HG02588 (cell line): ENCODE data around the gene RILP.

Source experiments
- ATAC-seq: cut with Tn5 transposase; IDR thresholded peaks from one replicate; pipeline ENCODE4 v1.9.1; 2021; ENCODE audit warnings: mild to moderate bottlenecking, moderate library complexity; ENCODE audit not compliant: unreplicated experiment

The RILP gene

DNA sequence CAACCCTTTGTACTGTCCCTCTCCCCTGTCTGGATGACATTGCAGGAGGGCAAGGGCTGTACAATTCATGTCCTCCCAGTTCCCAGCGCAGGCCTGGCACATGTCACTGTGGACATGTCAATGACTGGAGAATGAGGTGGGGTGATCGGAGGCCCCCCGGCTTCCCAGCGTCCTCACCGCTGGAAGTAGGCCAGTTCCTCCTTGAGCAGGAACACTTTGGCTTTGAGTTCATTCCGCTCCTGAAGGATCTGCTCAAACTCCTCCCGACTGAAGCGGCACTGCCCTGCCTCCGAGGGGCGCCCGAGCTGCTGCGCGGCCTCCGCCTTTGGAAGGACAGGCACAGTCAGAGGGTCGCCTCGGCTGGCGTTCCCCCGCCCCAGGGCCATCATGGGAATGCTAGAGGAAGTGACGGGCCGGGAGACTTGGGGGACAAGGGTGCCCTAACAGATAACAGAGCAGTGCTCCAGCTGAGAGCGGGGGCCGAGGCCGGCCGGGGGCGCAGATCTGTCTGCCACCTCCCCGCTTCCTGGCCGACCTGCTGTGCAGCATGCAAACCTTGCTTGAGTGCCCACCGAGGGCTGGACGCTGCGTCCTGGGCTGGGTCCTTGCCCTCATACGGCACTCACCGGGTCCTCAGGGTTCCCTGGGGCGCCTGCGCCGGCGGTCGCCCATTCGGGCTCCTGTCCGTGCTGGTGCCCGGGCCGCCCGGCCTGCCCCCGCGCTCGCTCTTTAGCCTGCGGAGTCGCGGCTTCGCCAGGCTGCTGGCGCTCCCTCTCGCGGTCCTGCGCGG lies 1.3 kb downstream of the RILP start:
- ATAC-seq = no peak

DNA sequence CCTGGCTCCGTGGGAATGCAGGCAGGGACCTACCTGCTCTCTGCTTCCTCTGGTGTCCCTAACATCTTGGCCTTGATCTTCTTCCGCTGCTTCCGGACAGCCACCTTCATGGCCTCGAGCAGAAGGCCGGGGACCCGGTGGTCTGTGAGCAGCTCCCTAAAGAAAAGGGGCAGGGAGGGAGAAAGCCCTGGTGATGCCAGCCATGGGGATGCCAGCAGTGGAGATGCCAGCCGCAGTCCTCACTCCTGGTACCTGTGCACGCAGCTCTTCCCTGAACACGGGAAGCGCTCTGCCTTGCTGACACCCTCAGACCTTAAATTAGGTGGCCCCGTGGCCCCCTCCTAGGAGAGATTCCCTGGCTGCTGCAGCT lies 1.9 kb downstream of the RILP start:
- ATAC-seq = no peak

DNA sequence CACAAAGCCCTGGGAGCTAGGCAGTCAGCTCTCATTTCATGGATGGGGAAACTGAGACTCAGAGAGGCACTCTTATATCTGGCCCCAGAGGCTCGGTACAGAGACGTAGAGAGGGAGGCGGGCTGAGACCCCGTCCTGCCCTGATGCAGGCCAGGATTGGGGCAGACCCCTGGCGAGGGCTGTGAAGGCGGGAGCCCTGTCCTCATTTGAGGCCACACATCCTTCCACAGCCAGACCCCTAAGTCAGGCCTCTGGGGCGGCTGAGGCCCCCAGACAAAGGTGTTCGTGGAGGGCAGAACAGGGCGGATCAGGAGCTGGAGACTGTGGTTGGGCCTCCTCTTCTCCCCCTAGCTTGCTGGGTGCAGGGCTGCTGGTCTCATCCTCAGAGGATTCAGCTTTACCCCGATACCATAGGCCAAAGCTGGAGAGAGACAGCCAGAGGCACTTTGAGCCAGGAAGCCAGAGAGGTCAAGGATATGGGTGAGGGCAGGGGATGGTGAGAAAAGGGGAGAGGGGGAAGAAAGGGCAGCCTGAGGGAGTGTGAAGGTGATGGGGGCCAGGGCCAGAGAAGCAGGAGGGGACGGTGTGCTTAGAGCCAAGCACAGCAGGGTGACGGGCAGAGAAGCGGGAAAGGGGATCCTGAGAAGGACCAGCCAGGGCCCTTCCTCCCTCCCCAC lies 3.3 kb downstream of the RILP start:
- ATAC-seq = no peak

DNA sequence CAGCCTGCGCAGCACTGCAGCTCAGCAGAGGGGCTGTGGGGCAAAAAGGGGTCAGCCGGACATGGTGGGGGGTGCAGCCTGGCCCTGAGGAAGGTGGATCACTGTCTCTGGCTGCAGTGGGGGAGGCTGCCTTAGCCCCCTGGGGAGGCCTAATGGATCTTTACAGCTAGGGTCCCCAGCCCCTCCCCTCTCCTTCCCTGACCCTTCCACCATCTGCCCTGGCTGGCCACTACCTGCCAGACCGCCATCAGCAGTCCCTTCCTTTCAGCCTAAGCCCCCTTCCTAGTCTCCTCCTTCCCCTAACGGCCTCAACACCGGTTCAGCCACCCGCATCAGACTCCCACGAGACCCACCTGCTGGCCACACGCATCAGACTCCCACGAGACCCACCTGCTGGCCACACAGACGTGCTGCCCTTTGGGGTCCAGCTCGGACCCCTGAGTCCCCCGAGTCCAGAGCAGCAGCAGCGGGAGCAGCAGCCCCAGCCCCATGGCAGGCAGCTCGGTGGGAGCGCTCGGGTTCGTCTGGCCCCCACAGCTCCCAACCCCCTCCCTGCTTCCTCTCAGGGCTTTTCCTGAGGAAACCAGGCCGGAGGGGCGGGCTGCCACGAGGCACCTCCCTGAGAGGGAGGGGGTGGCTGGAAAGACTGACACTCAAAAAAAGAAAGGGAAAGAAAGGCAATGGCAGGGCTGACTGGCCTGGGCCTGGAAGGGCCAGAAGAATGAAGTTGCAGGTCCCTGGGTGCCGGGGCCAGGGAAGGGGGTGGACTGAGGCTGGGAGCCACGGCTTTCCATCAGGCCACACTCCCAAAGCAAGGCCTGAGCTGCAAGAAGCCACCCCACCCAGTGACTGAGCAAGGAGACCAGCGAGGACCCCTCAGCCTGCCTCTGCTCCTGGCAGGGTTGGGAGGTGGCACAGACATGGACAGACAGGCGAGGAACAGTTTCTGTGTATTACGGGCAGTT lies 4.2 kb downstream of the RILP start, which contains the start of gene SCARF1:
Gene SCARF1, minus strand, starts transcription at position 526 of the 965 bp plus-strand sequence. Its CDS starts 35 bp downstream, at position 491.
- ATAC-seq = no peak

DNA sequence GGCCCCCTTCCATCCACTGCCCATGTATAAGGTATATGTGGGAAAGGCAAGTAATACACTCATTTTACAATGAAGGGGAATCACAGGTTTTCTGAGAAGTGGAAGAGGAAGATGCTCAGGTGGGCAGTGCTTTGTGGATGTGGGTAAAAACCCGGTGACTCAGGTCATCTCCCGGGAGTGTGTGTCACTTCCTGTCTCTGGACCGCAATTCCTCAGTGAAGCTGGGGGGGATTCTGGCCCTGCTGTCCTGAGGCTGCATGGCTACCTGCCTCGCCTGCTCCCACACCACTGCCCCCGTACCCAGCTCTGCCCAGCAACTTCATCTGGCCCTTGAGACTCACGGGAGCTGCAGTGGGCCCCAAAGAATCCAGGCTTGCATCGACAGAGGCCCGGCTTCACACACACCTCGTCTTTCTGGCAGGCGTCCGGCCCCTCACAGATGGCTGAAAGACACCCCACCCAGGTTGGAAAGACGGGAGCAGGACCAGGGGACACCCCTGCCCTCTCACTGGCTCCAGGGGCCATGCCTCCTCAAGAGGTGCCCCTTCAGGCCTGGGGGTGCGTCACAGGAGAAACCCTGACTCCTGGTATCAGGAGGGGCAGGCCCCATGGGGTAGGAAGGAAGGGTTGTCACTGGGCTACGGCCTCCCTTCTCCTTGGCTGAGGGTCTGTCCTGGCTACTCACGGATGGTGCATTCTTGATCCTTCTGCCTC lies 5.0 kb downstream of the RILP start:
- no peak for ATAC-seq

DNA sequence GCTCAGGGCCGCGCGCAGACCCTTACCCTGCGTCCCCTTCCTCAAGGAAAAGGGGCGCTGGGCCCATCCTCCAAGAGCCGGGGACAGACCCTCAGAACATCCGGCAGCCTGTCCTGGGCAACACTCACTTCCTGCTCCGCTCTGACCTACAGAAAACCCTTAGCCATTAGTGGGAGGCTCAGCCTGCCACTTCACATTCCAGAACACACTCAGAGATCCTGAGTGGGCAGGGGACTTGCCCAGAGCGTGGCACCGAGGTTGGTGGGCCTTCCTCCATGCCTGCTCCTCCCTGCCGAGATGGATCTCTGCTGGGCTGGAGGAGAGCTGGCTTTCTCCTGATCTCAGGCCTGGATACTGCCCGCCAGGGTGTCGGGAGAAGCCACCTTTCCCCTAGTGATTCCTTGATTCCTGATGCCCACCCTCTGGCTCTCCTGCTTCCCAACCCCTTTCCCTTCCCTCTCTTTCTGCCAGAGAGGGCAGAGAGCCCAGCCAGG lies 5.6 kb downstream of the RILP start:
- no peak for ATAC-seq

DNA sequence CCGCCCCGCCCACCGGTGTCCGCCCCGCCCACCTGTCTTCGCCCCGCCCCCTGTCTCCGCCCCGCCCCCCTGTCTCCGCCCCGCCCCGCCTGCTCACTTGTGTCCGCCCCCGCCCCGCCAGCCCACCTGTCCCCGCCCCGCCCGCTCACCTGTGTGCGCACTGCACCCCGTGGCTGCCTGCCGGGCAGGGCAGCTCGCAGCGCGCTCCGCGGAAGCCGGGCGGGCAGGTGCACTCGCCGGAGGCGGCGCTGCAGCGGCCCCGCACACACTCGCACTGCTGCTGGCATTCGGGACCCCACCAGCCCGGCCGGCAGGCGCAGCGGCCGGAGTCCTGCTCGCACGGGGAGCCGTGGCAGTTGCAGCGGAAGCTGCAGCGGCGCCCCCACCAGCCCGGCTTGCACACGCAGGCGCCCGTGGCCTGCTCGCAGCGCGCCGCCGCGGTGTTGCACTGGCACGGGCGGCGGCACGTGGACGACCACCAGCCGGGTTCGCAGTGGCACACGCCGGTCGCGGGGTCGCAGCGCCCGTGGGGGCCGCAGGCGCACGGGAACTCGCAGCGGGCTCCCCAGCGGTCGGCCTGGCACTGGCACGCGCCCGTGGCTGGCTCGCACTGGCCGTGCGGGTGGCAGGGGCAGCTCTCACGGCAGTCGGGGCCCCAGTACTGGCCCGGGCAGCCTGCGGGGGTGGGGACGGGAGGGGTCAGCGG lies 6.2 kb downstream of the RILP start:
- no peak for ATAC-seq

DNA sequence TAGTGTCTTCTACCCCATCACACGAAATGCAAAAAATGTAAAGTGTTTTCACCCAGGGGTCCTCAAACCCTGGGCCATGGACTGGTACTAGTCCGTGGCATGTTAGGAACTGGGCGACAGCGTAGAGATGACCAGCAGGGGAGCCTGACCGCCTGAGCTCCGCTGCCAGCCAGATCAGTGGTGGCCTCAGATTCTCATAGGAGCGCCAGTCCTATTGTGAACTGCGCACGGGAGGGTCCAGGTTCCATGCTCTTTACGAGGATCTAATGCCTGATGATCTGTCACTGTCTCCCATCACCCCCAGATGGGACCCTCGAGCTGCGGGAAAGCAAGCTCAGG lies 8.6 kb downstream of the RILP start:
- ATAC-seq = no peak

DNA sequence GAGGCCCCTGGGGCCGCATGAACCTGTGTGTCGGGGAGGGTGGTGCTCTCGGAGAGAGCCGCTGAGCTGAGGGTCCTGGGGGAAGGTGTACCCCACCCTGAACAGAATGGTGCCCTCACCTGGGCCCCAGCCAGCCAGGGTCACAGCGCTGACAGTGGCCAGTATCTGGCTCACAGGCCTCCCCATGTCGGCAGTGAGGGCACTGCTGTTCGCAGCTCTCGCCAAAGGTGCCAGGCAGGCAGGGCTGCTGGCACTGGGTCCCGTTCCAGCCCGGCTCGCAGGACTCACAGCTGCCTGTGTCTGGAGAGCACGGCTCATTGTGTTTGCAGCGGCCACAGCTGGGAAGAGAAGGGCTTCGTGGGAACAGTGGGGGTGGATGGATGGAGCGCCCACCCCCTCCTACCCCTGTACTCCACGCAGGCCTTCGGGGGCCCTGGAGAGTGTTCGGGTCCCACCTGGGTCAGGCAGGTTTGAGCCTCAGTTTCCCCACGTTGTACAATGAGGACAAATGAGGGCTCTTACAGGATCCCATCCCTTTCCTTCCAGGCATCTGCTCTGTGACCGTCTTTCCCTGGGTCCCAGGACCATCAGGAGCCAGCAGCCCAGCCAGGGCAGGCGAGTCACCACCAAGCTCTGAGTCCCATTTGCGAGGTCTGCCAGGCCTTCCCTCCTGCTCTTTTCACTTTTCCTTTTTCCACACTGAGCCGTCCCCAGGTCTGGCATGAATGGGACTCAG lies 9.2 kb downstream of the RILP start:
- ATAC-seq = no peak

DNA sequence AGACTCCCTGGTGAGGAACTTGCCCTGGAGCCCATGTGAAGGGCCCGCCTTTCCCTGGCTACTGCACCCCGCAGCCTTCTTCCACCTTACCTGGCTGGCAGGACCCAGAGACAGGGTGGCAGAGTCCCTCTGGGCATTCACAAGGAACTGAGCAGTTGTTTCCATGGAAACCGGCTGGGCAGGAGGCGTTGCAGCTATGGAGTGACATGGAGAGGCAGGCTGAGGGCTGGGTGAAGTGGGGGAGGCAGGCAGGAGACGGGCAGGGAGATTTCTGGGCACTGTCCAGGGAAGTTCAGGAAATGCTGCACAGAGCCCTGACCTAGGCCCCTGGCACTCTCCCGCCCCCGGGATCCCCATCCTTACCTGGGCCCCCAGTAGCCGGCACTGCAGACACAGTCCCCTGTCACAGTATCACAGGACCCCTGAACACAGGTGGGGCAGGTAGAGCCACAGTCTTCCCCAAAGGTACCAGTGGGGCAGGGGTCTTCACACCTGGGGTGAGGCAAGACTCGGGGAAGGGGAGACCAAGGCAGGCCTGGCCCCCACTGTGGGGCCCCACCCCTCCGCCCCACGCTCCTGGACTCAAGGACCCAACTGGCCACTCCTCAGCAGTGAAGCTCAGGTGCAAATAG lies 10.0 kb downstream of the RILP start:
- no peak for ATAC-seq

DNA sequence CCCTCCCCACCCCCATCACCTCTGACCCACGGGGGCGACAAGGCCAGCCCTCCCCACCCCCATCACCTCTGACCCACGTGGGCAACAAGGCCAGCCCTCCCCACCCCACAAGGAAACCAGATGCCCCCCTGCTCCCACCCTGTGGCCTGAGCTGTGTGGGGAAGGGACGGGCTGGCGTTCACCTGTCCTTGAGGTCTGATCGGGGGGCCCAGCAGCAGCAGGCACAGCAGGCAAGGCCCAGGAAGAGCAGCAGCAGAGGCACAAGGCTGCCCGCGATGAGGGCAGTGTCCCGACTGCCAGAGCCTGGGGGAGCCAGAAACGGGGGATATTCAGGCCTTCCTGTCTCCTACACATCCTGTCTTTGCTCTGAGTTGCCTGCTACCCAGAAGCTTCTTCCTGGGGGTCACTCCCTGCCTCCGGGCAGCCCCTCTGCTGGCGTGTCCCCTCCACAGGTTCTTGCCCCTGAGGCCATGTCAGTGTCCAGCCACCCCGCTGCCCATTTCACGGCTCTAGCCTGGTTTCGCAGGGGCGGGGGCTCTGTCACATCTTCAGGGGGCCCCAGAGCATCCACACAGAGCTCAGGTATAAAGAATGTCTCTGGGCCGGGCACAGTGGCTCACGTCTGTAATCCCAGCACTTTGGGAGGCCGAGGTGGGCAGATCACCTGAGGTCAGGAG lies 10.9 kb downstream of the RILP start:
- ATAC-seq = no peak

DNA sequence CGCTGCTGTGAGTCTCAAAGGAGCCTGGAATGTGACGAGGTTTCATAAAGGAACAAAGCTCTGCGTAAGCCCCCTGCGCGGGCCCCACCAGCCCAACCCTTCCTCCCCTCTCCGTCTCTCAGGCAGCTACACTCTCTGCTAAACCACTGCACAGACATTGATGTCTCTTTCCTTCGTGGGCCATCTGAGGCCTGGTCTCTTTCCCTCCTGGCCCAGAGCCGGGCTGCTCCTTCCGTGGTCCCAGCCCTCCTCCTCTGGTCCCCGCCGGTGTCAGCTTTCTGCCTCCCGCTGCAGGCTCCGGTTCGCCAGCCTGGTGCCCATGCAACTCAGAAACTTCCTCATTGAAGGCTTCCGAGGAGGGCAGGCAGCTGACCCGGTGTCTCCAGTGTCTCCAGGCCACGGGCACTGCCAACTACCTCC lies 11.5 kb downstream of the RILP start:
- ATAC-seq = no peak

DNA sequence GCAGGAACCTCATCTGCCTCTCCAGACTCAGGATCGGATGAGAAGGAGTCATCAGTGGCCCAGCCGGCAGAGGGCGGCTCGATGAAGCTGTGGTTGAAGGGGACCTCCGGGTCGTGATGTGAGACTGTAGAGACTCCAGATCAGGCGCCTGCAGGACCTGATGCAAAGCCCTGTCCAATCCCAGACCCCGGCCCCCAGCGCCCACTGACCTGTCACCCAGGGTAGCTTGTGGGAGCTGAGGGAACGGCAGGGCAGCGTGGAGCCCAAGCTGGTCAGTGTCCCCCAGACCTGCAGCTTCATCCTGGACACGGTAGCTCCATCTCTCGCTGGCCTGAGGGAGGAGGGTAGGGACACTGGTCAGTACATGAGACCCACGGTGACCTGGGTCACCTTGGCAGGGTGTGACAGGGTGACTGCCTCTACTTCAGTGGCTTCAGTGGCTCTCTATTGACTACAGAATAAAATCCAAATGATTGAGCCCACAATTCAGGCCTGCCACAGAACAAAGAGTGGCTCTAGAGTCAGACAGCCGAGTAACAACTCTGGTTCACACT lies 12.9 kb downstream of the RILP start:
- ATAC-seq = no peak

DNA sequence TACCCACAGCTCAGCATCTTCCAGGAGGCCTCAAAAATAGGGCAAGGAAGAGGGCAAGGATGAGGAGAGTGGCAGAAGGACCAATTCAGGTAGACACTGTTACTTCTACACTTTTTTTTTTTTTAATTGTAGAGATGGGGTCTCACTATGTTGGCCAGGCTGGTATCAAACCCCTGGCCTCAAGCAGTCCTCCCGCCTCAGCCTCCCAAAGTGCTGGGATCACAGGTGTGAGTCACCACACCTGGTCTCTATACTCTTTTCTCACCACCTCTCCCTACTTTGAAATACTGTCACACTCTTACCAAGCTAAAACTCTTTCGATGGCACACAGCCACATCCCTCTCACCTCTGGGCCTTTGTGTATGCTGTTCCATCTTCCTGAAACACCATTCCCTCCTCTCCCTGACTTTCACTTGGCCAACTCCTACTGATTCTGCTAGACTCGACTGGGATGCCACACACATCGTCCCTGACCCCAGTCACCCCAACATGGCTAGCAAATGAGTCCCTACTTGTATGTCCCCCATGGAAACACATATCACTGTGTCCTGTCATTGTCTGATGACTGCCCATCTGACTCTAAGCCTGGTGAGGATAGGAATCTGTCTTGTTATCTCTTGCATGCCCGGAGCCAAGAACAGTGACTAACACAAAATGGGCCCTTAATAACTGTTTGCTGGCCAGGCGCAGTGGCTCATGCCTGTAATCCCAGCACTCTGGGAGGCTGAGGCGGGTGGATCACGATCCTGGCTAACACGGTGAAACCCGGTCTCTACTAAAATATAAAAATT lies 13.8 kb downstream of the RILP start:
- no peak for ATAC-seq

DNA sequence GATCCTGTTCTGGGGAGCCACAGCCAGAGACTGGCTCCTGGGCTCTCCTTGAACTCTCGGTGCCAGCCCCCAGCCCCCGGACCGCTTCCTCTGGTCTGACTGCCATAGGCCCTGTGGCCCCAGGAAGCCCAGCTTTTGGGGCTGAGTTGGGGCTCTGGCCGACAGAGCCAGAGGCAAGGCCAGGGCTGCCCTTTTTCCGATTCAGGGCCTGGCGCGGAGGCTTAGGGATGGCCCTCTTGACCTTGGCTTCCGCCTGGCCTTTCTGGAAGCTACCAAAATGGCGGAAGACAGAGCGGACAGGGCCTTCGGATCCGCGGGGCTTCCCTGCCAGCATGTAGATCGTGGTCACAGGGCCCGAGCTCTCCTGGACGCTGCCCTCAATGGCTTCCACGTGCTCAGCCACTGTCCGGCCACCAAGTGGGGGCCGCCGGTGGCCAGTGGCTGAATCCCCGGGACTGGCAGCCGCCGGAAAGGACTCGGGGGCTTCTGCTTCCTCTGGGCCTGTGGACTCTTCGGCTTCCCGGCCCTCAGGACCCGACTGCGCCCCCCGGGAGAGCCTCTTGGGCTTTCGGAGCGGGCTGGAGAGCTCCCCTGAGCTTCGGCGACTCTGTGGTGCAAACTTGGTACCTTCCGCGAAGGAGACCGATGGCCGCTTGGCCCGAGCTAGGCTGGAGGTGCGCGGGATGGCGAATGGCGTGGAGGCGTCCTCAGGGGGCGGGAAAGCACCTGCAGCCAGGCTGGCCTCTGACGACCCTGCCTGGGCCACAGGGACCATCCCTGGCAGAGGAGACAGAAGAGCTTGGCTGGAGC lies 14.6 kb downstream of the RILP start:
- ATAC-seq = no peak

DNA sequence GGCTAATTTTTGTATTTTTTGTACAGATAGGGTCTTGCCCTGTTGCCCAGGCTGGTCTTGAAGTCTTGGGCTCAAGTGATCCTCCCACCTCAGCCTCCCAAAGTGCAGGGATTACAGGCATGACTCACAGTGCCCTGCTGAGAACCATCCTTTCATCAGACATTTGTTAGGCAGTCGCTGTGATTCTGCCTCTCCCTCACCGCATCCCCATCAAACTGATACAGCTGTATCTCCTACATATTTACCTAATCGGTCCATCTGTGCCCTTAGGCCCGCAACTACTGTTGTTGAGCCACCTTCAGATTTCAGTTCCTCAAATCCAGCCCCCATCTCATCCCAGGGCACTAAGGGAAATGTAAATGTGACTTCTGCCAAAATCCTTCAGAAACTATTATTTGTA lies 19.0 kb downstream of the RILP start:
- no peak for ATAC-seq
